Gastroesophageal sphincter (tissue), 3 donors: ENCODE results near the gene TTBK1.

ENCODE experiments used
- EP300 ChIP-seq: sonication (generic); formaldehyde crosslinking; IDR thresholded peaks from one replicate; pipeline ENCODE4 v1.6.1; 2017; ENCODE audit warnings: antibody characterized with exemption, mild to moderate bottlenecking
- POLR2A ChIP-seq, 2 donors: fragments of 450-650 bp; IDR thresholded peaks; one replicate each; pipeline ENCODE4 v1.6.1; 2017; ENCODE audit warnings: antibody characterized with exemption in 2 of 2, mild to moderate bottlenecking in 2 of 2, moderate library complexity in 1 of 2
- POLR2AphosphoS5 ChIP-seq: sonication (generic); formaldehyde crosslinking; IDR thresholded peaks from one replicate; pipeline ENCODE4 v1.6.1; 2017; ENCODE audit warnings: antibody characterized with exemption
- TF ChIP-seq, protein P1 (sequence below), 4 experiments: fragments of 200-600 bp in 2 of 4; fragments of 450-650 bp in 2 of 4; sonication (generic) in 1 of 4; IDR thresholded peaks; one replicate each; pipeline ENCODE4 v1.5.1; 2017 to 2019; ENCODE audit warnings: antibody characterized with exemption in 4 of 4, mild to moderate bottlenecking in 2 of 4, moderate library complexity in 2 of 4

DNA sequence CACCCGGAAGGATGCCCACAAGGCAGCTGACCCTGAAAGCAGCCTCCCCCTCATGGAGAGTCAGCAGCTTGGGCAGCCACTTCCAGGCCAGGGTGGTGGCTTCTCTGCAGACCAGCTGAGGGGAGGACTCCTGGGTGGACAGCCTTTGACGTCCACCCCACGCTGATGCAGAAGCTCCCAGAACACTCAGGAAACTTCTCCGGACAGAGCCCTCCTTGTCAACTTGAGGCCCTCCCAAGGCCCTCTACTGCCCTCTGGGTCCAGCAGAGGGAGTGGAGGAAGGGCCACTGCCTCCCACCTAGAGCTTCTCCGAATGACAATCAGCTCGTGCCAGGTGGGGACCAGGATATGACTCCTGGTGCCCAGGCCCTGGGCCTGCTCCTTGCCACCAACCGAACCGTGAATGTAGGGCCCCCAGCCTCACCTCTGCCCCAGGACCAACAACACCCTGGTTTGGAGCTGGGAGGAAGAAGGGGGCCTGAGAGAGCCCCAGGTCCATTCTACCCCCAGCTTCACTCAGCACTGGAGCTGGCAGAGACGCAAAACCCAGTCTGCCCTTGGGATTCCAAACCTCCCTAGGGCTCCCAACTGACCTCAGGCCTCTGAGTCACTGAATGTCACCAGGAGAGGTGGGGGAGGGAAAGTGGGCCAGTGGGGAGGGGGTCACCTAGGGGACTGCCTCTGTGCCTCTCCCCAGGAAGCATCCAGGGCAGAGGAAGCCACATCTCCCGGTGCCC lies 43.9 kb downstream of the TTBK1 start:
- no peak for TF ChIP-seq POLR2AphosphoS5
- TF ChIP-seq, protein P1, sequence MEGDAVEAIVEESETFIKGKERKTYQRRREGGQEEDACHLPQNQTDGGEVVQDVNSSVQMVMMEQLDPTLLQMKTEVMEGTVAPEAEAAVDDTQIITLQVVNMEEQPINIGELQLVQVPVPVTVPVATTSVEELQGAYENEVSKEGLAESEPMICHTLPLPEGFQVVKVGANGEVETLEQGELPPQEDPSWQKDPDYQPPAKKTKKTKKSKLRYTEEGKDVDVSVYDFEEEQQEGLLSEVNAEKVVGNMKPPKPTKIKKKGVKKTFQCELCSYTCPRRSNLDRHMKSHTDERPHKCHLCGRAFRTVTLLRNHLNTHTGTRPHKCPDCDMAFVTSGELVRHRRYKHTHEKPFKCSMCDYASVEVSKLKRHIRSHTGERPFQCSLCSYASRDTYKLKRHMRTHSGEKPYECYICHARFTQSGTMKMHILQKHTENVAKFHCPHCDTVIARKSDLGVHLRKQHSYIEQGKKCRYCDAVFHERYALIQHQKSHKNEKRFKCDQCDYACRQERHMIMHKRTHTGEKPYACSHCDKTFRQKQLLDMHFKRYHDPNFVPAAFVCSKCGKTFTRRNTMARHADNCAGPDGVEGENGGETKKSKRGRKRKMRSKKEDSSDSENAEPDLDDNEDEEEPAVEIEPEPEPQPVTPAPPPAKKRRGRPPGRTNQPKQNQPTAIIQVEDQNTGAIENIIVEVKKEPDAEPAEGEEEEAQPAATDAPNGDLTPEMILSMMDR (IDR thresholded peaks at IDR 0.05): peak in 1 of 4 experiments; percentile 51
- TF ChIP-seq POLR2A (IDR thresholded peaks at IDR 0.05): no peak
- TF ChIP-seq EP300: no peak
